HFF-Myc (cell line): ENCODE measurements around the gene CC2D2B.
"Not testable (repeated sequence)": the region's sequence is repeated elsewhere in the genome, so short reads cannot be mapped to it uniquely, and the experiment has no call there.

Experiments used
- DNase-seq: peaks from one replicate; pipeline ENCODE4 v3.0.0-alpha.2; 2011; ENCODE audit warnings: low read depth; ENCODE audit errors: extremely low read depth
- H3K4me3 ChIP-seq: replicated peaks from 2 replicates; pipeline ENCODE4 v1.5.1; 2011; ENCODE audit warnings: low read depth, mild to moderate bottlenecking, control low read depth, low read length
- CTCF ChIP-seq: IDR thresholded peaks from 2 replicates; pipeline ENCODE4 v1.5.1; 2012; ENCODE audit warnings: mild to moderate bottlenecking, low read depth, low read length, control low read depth; ENCODE audit errors: missing control alignments

Gene CC2D2B

GRCh38 chr10:95909561-95909960 lies 1.8 kb downstream of the CC2D2B start:
- no peak overlapping the region for H3K4me3 ChIP-seq
- DNase-seq: no peak
- no peak for TF ChIP-seq CTCF

GRCh38 chr10:95916039-95916438 lies 8.3 kb downstream of the CC2D2B start:
- H3K4me3 ChIP-seq, DNase-seq: not testable (repeated sequence)

GRCh38 chr10:95920798-95921426 lies 13.1 kb downstream of the CC2D2B start:
- no peak for DNase-seq
- no peak for TF ChIP-seq CTCF
- H3K4me3 ChIP-seq: no peak overlapping the region

GRCh38 chr10:95925033-95925432 lies 17.3 kb downstream of the CC2D2B start:
- H3K4me3 ChIP-seq: no peak overlapping the region
- TF ChIP-seq CTCF: no peak
- DNase-seq: no peak

- no peak for TF ChIP-seq CTCF
- no peak overlapping the region for H3K4me3 ChIP-seq
- no peak for DNase-seq
These were observed 27.7 kb downstream of the CC2D2B start for GRCh38 chr10:95935429-95935828.

GRCh38 chr10:95941115-95941514 lies 33.3 kb downstream of the CC2D2B start:
- no peak for DNase-seq
- no peak overlapping the region for H3K4me3 ChIP-seq
- no peak for TF ChIP-seq CTCF

- DNase-seq: no peak
- no peak for TF ChIP-seq CTCF
- H3K4me3 ChIP-seq: no peak overlapping the region
These were observed 55.6 kb downstream of the CC2D2B start for GRCh38 chr10:95963202-95963990.
